Stimulated activated CD8-positive, alpha-beta memory T cell treated with anti-CD3 and anti-CD28 coated beads, Interleukin-7, amount 100 ng/mL, for 24 hours (primary cell): ENCODE measurements around the gene UBE3B.

Experiments
- DNase-seq: peaks from one replicate; pipeline ENCODE4 v3.0.0-alpha.2; 2020; ENCODE audit warnings: low read depth

The UBE3B gene

GRCh38 chr12:109577311-109577710, 99.9 kb downstream of the UBE3B start:
- no peak for DNase-seq

- DNase-seq = no peak
These were observed 101.0 kb downstream of the UBE3B start for GRCh38 chr12:109578330-109578927.

GRCh38 chr12:109579639-109580038, 102.2 kb downstream of the UBE3B start:
- DNase-seq = no peak

- no peak for DNase-seq
These were observed 102.8 kb downstream of the UBE3B start for GRCh38 chr12:109580272-109580671.

GRCh38 chr12:109580684-109581333, 103.4 kb downstream of the UBE3B start:
- DNase-seq = no peak

- DNase-seq = no peak
These were observed 103.9 kb downstream of the UBE3B start for GRCh38 chr12:109581334-109581691.

GRCh38 chr12:109581856-109582255, 104.4 kb downstream of the UBE3B start:
- DNase-seq = no peak

- no peak for DNase-seq
These were observed 105.2 kb downstream of the UBE3B start for GRCh38 chr12:109582636-109583035.

GRCh38 chr12:109583733-109584132, 106.3 kb downstream of the UBE3B start:
- DNase-seq = no peak
